Hepatocyte (in vitro differentiated cells): ENCODE results near the gene ELMO2. TPM values are rescaled to one million over a fixed set of nuclear protein-coding genes. Genes with fewer than 3 reads are reported as not detected.
A peak's percentile ranks its signal among the peaks of the same experiment; 100 is the strongest.

Source experiments
- DNase-seq: peaks from one replicate; pipeline ENCODE4 v3.0.0-alpha.2; 2016; ENCODE audit warnings: low spot score
- H2AFZ ChIP-seq: fragments of 200-600 bp; sonication (generic); 2 replicates; pipeline ENCODE4 v1.6.0; 2016; ENCODE audit warnings: antibody characterized with exemption, mild to moderate bottlenecking
- H3K27ac ChIP-seq: fragments of 200-600 bp; sonication (generic); 2 replicates; pipeline ENCODE4 v1.5.1; 2016; ENCODE audit warnings: mild to moderate bottlenecking
- H3K27me3 ChIP-seq: fragments of 200-600 bp; sonication (generic); 2 replicates; pipeline ENCODE4 v1.6.1; 2016
- H3K36me3 ChIP-seq: fragments of 200-600 bp; sonication (generic); replicated peaks from 2 replicates; pipeline ENCODE4 v1.5.1; 2016; ENCODE audit warnings: low read depth; ENCODE audit not compliant: insufficient read depth
- H3K4me1 ChIP-seq: fragments of 200-600 bp; sonication (generic); 2 replicates; pipeline ENCODE4 v1.5.1; 2016; ENCODE audit warnings: mild to moderate bottlenecking, moderate library complexity; ENCODE audit not compliant: insufficient read depth
- H3K4me2 ChIP-seq: fragments of 200-600 bp; sonication (generic); 2 replicates; pipeline ENCODE4 v1.6.0; 2016
- H3K4me3 ChIP-seq: fragments of 200-600 bp; sonication (generic); 2 replicates; pipeline ENCODE4 v1.5.1; 2016; ENCODE audit warnings: mild to moderate bottlenecking
- H3K79me2 ChIP-seq: fragments of 200-600 bp; sonication (generic); 2 replicates; pipeline ENCODE4 v1.6.0; 2017; ENCODE audit warnings: mild to moderate bottlenecking
- H3K9me2 ChIP-seq: fragments of 200-600 bp; sonication (generic); replicated peaks from 2 replicates; pipeline ENCODE4 v1.6.0; 2017; ENCODE audit warnings: mild to moderate bottlenecking; ENCODE audit not compliant: insufficient read depth
- H3K9me3 ChIP-seq: fragments of 200-600 bp; sonication (generic); 2 replicates; pipeline ENCODE4 v1.5.1; 2016; ENCODE audit warnings: low read depth, mild to moderate bottlenecking
- H4K20me1 ChIP-seq: fragments of 200-600 bp; sonication (generic); 2 replicates; pipeline ENCODE4 v1.6.0; 2016; ENCODE audit warnings: mild to moderate bottlenecking; ENCODE audit not compliant: insufficient read depth, poor library complexity, severe bottlenecking
- EZH2 ChIP-seq: fragments of 200-600 bp; sonication (generic); IDR thresholded peaks from 2 replicates; pipeline ENCODE4 v1.6.1; 2016; ENCODE audit warnings: antibody characterized with exemption, mild to moderate bottlenecking, borderline replicate concordance
- EZH2phosphoT487 ChIP-seq: fragments of 200-600 bp; sonication (generic); IDR thresholded peaks from one replicate; pipeline ENCODE4 v1.6.1; 2018; ENCODE audit warnings: antibody characterized with exemption, mild to moderate bottlenecking, low read depth, moderate library complexity; ENCODE audit not compliant: unreplicated experiment, severe bottlenecking
- WGBS: methylation state at CpG from one replicate; pipeline ENCODE4 v1.1.6; 2016; ENCODE audit warnings: low lambda C conversion rate; ENCODE audit errors: missing lambda C conversion rate; 5-methylcytosine and 5-hydroxymethylcytosine counted together
- polyA plus RNA-seq: library from polyadenylated mRNA; unstranded; fragments of >200 nt; fragmentation: Nextera tagmentation; extraction: Ambion mirVana; gene quantifications from 2 replicates; pipeline ENCODE4 v1.2.1, GENCODE V29; 2016
- total RNA-seq: library from RNA; depleted of rRNA; stranded (reverse); fragments of >200 nt; gene quantifications from 2 replicates; pipeline ENCODE4 v1.2.3, GENCODE V29; 2014
- TF ChIP-seq, protein P1 (sequence below): fragments of 200-600 bp; sonication (generic); IDR thresholded peaks from 2 replicates; pipeline ENCODE4 v1.5.1; 2016; ENCODE audit warnings: antibody characterized with exemption, mild to moderate bottlenecking; ENCODE audit not compliant: poor library complexity

ELMO2 gene
- total and polyA plus RNA-seq, 2 experiments from 2014 or later, result 35.0 to 42.3 TPM

DNA sequence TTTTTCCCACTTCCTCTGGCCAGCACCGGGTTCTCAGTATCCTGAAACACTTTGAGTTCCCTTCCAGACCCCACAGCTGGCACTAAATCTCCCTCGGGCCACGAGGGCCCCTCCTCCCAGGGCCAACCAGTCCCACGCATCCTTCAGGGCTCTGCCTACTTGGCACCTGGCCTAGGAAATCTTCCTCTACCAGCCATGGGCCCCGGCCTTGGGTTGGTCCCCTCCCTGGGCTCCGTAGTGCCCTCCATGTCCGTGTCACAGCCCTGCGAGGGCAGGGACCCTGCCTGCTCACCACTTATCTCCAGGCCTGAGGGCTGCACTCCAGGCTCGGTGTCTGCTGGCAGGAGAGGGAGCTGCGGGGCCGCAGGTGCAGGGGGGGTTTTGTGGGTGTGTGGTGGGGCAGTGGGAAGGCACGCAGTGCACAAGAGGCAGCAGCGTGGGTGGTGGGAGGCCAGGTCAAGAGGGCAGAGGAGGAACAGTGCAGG is 49.3 kb downstream of the ELMO2 start:
- Histone ChIP-seq H3K4me1 (no peaks in the 10 kb centered on the region), H3K4me2 (no peak overlapping the region), H3K9me3 (no peaks in the 10 kb centered on the region), H2AFZ (no peak overlapping the region), H3K79me2 (peaks cover 21% of the 10 kb centered on the region), H4K20me1 (peaks cover 13% of the 10 kb centered on the region), H3K4me3 (no peak overlapping the region), H3K9me2 (no peaks in the 10 kb centered on the region), H3K27ac (no peak overlapping the region), H3K27me3 (no peaks in the 10 kb centered on the region), H3K36me3 (no peaks in the 10 kb centered on the region)
- DNase-seq, result no peak
- TF ChIP-seq, protein P1, sequence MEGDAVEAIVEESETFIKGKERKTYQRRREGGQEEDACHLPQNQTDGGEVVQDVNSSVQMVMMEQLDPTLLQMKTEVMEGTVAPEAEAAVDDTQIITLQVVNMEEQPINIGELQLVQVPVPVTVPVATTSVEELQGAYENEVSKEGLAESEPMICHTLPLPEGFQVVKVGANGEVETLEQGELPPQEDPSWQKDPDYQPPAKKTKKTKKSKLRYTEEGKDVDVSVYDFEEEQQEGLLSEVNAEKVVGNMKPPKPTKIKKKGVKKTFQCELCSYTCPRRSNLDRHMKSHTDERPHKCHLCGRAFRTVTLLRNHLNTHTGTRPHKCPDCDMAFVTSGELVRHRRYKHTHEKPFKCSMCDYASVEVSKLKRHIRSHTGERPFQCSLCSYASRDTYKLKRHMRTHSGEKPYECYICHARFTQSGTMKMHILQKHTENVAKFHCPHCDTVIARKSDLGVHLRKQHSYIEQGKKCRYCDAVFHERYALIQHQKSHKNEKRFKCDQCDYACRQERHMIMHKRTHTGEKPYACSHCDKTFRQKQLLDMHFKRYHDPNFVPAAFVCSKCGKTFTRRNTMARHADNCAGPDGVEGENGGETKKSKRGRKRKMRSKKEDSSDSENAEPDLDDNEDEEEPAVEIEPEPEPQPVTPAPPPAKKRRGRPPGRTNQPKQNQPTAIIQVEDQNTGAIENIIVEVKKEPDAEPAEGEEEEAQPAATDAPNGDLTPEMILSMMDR, result no peak
- TF ChIP-seq EZH2 (no peak), EZH2phosphoT487 (no peak)
- WGBS, result 80% methylated on average over 11 of the region's 13 CpGs

DNA sequence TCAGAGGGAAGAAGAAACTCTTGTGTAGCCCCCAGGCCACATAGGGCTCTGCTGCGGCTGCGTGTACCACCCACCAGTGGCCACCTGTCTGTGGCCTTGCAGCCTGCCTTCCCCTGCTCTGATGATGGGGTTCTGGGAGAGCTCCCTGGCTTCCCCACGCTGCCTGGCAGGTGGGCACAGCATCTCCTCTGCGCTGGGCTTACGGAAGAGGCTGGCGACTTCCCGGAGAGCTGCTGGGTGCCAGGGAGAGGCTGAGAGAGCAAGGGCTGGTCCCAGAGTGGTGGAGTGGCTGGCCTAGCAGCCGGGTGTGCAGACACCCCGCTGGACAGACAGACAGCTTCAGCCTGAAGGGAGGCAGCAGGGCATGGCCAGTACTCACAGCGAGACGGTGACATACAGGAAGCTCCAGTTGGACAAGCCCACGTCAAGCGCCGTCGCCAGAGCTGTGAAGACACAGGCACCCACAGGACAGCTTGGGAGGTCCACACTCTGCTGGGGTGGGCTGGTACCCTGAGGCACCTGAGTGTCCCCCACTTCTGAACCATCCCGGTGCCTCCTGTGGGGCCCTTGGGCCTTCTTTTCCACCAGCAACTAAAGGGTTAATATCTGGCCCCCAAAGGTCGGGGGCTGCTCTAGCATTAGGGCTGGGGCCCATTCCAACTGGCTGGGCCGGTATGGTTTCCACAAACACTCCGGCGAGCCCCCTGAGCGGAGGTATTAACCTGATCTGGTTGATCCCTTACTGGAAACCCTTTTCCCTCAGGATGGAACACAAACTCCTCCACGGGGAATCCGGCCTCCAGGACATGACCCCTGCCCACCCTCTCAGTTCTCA is 50.0 kb downstream of the ELMO2 start:
- H3K4me3 ChIP-seq, result no peak overlapping the region
- no peak for DNase-seq
- 88% methylated on average over 22 of the region's 23 CpGs for WGBS
- H3K4me2 ChIP-seq, result no peak overlapping the region
- H3K27ac ChIP-seq, result peak overlapping the region; percentile 55
- no peaks in the 10 kb centered on the region for H3K4me1 ChIP-seq
- H2AFZ ChIP-seq, result no peak overlapping the region
- no peaks in the 10 kb centered on the region for H3K9me2 ChIP-seq
- H3K9me3 ChIP-seq, result no peaks in the 10 kb centered on the region
- no peaks in the 10 kb centered on the region for H3K27me3 ChIP-seq
- peaks cover 14% of the 10 kb centered on the region for H3K79me2 ChIP-seq
- TF ChIP-seq EZH2phosphoT487 (no peak), EZH2 (no peak)
- TF ChIP-seq, protein P1, result no peak
- H4K20me1 ChIP-seq, result peaks cover 13% of the 10 kb centered on the region
- no peaks in the 10 kb centered on the region for H3K36me3 ChIP-seq

GRCh38 chr20:46355778-46356177 is 50.6 kb downstream of the ELMO2 start:
- peaks cover 10% of the 10 kb centered on the region for H3K79me2 ChIP-seq
- no peak overlapping the region for H2AFZ ChIP-seq
- H3K27me3 ChIP-seq, result no peaks in the 10 kb centered on the region
- TF ChIP-seq EZH2phosphoT487, result no peak
- TF ChIP-seq, protein P1, result no peak
- TF ChIP-seq EZH2, result no peak
- no peak overlapping the region for H3K4me2 ChIP-seq
- peak; percentile 53 for DNase-seq
- no peaks in the 10 kb centered on the region for H3K9me2 ChIP-seq
- no peak overlapping the region for H3K4me3 ChIP-seq
- H3K27ac ChIP-seq, result peak overlapping the region; percentile 55
- peaks cover 5% of the 10 kb centered on the region for H3K4me1 ChIP-seq
- peaks cover 10% of the 10 kb centered on the region for H4K20me1 ChIP-seq
- 56% methylated on average over 7 of the region's 7 CpGs for WGBS
- no peaks in the 10 kb centered on the region for H3K9me3 ChIP-seq
- H3K36me3 ChIP-seq, result no peaks in the 10 kb centered on the region
